CD14-positive monocyte (primary cell): ENCODE data around the gene POP7. TPM values are rescaled to one million over a fixed set of nuclear protein-coding genes. Genes with fewer than 3 reads are reported as not detected.

Source experiments
- DNase-seq, 3 donors: peaks; one replicate each; pipeline ENCODE4 v3.0.0-alpha.2; 2011 to 2022
- H2AFZ ChIP-seq: 2 replicates; pipeline ENCODE4 v1.6.0; 2012; ENCODE audit warnings: mild to moderate bottlenecking, low read depth, low read length, inconsistent platforms; ENCODE audit not compliant: insufficient read depth, poor library complexity, severe bottlenecking
- H3K27ac ChIP-seq, 2 donors: 1 replicate in 1 of 2; 2 replicates in 1 of 2; pipeline ENCODE4 v1.5.1; 2012 to 2013; ENCODE audit warnings: low read length in 2 of 2, control low read depth in 1 of 2, inconsistent platforms in 1 of 2, low read depth in 1 of 2, mild to moderate bottlenecking in 1 of 2
- H3K27me3 ChIP-seq, 2 donors: one replicate each; pipeline versions ENCODE4 v1.6.0 to v1.6.1; 2011 to 2013; ENCODE audit warnings: low read length in 2 of 2; ENCODE audit not compliant: control insufficient read depth in 2 of 2, insufficient read depth in 2 of 2
- H3K36me3 ChIP-seq, 2 donors: replicated peaks in 1 of 2; 1 replicate in 1 of 2; 2 replicates in 1 of 2; pipeline versions ENCODE4 v1.5.1 to v1.6.1; 2012 to 2013; ENCODE audit warnings: low read length in 2 of 2, control low read depth in 1 of 2, inconsistent platforms in 1 of 2, mild to moderate bottlenecking in 1 of 2; ENCODE audit not compliant: insufficient read depth in 2 of 2, control insufficient read depth in 1 of 2
- H3K4me1 ChIP-seq, 2 donors: 1 replicate in 1 of 2; 2 replicates in 1 of 2; pipeline versions ENCODE4 v1.5.1 to v1.6.1; 2012 to 2013; ENCODE audit warnings: low read length in 2 of 2, control low read depth in 1 of 2, inconsistent platforms in 1 of 2, mild to moderate bottlenecking in 1 of 2, moderate library complexity in 1 of 2; ENCODE audit not compliant: insufficient read depth in 2 of 2, control insufficient read depth in 1 of 2
- H3K4me2 ChIP-seq: replicated peaks from 2 replicates; pipeline ENCODE3; 2012; ENCODE audit warnings: low read length, moderate library complexity, mild to moderate bottlenecking; ENCODE audit not compliant: poor library complexity, severe bottlenecking; ENCODE audit errors: extremely low read depth
- H3K4me3 ChIP-seq, 3 experiments: fragments of 200-600 bp in 1 of 3; sonication (generic) in 1 of 3; replicated peaks in 1 of 3; 1 replicate in 2 of 3; 2 replicates in 1 of 3; pipeline ENCODE4 v1.5.1; 2011 to 2013; ENCODE audit warnings: low read length in 3 of 3, mild to moderate bottlenecking in 3 of 3, control low read depth in 2 of 3, low read depth in 2 of 3, inconsistent platforms in 1 of 3, moderate library complexity in 1 of 3
- H3K79me2 ChIP-seq: 2 replicates; pipeline ENCODE4 v1.6.0; 2012; ENCODE audit warnings: mild to moderate bottlenecking, control low read depth, inconsistent platforms, low read length, moderate library complexity; ENCODE audit not compliant: insufficient read depth
- H3K9ac ChIP-seq: 2 replicates; pipeline ENCODE4 v1.6.0; 2017; ENCODE audit warnings: low read length, mild to moderate bottlenecking; ENCODE audit not compliant: insufficient read depth, poor library complexity, severe bottlenecking
- H3K9me3 ChIP-seq, 2 donors: replicated peaks in 1 of 2; 1 replicate in 1 of 2; 2 replicates in 1 of 2; pipeline versions ENCODE4 v1.5.1 to v1.6.1; 2012 to 2013; ENCODE audit warnings: low read length in 2 of 2, control low read depth in 1 of 2; ENCODE audit not compliant: control insufficient read depth in 1 of 2, insufficient read depth in 1 of 2
- H4K20me1 ChIP-seq: 2 replicates; pipeline ENCODE4 v1.6.0; 2012; ENCODE audit warnings: mild to moderate bottlenecking, low read length, control low read depth, moderate library complexity; ENCODE audit not compliant: insufficient read depth
- H3K27ac Mint-ChIP-seq, 7 donors: one replicate each; pipeline ENCODE4 v1.8.0; 2020; ENCODE audit warnings: mild to moderate bottlenecking in 7 of 7, mixed read lengths in 7 of 7, moderate library complexity in 6 of 7, inconsistent platforms in 2 of 7
- H3K27me3 Mint-ChIP-seq, 3 donors: one replicate each; pipeline ENCODE4 v1.8.0; 2021 to 2022; ENCODE audit warnings: low read depth in 3 of 3, mild to moderate bottlenecking in 3 of 3, mixed read lengths in 3 of 3, moderate library complexity in 3 of 3, inconsistent platforms in 1 of 3
- H3K36me3 Mint-ChIP-seq, 2 donors: one replicate each; pipeline ENCODE4 v1.8.0; 2020; ENCODE audit warnings: mixed read lengths in 2 of 2, inconsistent platforms in 1 of 2, mild to moderate bottlenecking in 1 of 2
- H3K4me1 Mint-ChIP-seq: one replicate; pipeline ENCODE4 v1.8.0; 2020; ENCODE audit warnings: mild to moderate bottlenecking, mixed read lengths
- H3K4me3 Mint-ChIP-seq, 2 donors: one replicate each; pipeline ENCODE4 v1.8.0; 2020; ENCODE audit warnings: mild to moderate bottlenecking in 2 of 2, mixed read lengths in 2 of 2, moderate library complexity in 1 of 2
- H3K9me3 Mint-ChIP-seq, 7 donors: one replicate each; pipeline ENCODE4 v1.8.0; 2020 to 2022; ENCODE audit warnings: mixed read lengths in 7 of 7, mild to moderate bottlenecking in 6 of 7, moderate library complexity in 6 of 7, inconsistent platforms in 2 of 7
- CTCF ChIP-seq: fragments of 200-600 bp; IDR thresholded peaks from one replicate; pipeline ENCODE4 v1.8.0; 2022; ENCODE audit warnings: antibody characterized with exemption, mild to moderate bottlenecking
- WGBS: methylation state at CpG from one replicate; pipeline ENCODE4 v1.1.5; 2013; ENCODE audit warnings: missing lambda C conversion rate; ENCODE audit not compliant: insufficient coverage; 5-methylcytosine and 5-hydroxymethylcytosine counted together
- intact Hi-C, 2 donors: fragments of 100-400 bp; cut with micrococcal nuclease; formaldehyde crosslinking; loops; one replicate each; pipeline versions ENCODE4 v1.15.0 to v1.15.1; 2023
- polyA plus RNA-seq, 3 donors: library from polyadenylated mRNA; depleted of rRNA in 1 of 3; unstranded in 2 of 3; stranded (reverse) in 1 of 3; fragments of 300-500 nt in 2 of 3; fragments of >200 nt in 1 of 3; fragmentation: Illumina TruSeq in 2 of 3; gene quantifications; 1 replicate in 2 of 3; 2 replicates in 1 of 3; pipeline ENCODE4 v1.2.3, GENCODE V29; 2012 to 2021

Gene POP7
- polyA plus RNA-seq, 3 donors: 11.1 to 48.5 (median 41.6) TPM

DNA sequence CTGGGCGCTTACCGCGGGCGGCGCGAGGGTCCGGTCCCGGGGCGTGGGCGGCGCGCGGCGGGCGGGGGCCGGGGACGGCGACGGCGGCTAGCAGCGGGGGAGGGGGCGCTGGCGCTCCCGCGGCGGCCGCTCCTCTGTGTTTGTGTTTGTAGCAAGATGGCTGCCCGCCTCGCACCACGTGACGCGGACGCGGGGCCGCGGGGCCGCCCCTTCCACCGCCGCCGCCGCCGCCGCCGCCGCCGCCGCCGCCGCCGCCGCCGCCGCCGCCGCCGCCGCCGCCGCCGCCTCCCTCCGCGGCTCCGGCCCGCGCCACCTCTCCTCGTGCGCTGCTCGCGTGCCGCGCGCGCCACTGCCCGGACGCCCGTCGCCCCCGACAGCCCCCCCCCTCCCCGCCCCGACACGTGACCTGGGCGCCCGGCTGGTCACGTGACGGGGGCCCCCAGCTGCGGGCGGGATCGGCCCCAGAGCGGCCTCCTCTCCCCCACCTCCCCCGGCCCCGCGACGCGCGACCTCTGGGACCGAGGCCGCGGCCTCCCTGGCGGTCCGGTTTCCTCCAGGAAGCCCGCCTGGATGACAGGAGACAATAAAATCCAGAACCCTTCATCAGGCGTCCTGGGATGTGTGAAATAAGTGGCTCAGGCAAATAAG, 11.7 kb upstream of the POP7 start, which contains the start of gene GIGYF1:
Gene GIGYF1 (minus strand): TSS at position 153 of the 648 bp plus-strand sequence. CDS start 6,012 bp downstream, outside the sequence.
- Histone ChIP-seq H3K27me3 (peaks cover 0 to 20% of the 10 kb centered on the region in 2 donors), H2AFZ (peak within 1 kb of the TSS; percentile 72), H3K79me2 (peaks cover 46% of the 10 kb centered on the region), H4K20me1 (peaks cover 43% of the 10 kb centered on the region), H3K27ac (peak within 1 kb of the TSS; percentile 27 to 49), H3K36me3 (peaks cover 3 to 10% of the 10 kb centered on the region in 2 donors), H3K4me1 (peaks cover 28 to 35% of the 10 kb centered on the region in 2 donors), H3K4me3 (peak within 1 kb of the TSS; percentile 62 to 88 (median 79)), H3K9me3 (no peaks in the 10 kb centered on the region), H3K4me2 (peak within 1 kb of the TSS; percentile 89), H3K9ac (peak within 1 kb of the TSS; percentile 81)
- Mint-ChIP-seq H3K27me3 (peaks cover 20 to 31% (median 24%) of the 10 kb centered on the region in 3 donors), H3K4me3 (peak within 1 kb of the TSS; percentile 94 to 98), H3K27ac (peak within 1 kb of the TSS; percentile 46 to 89 (median 80)), H3K36me3 (peaks cover 2 to 6% of the 10 kb centered on the region in 2 donors), H3K4me1 (peaks cover 21% of the 10 kb centered on the region), H3K9me3 (no peaks in the 10 kb centered on the region)
- no peak for TF ChIP-seq CTCF
- peak; percentile 56 to 74 (median 62) for DNase-seq
- intact Hi-C loops: no loop called here
- under 1% methylated on average over 52 of the region's 102 CpGs for WGBS

- H3K27me3 ChIP-seq: peaks cover 0 to 20% of the 10 kb centered on the region in 2 donors
- Mint-ChIP-seq H3K9me3 (no peaks in the 10 kb centered on the region), H3K4me1 (peaks cover 23% of the 10 kb centered on the region), H3K36me3 (no peaks in the 10 kb centered on the region), H3K27ac (no peak overlapping the region), H3K27me3 (peaks cover 27 to 38% (median 34%) of the 10 kb centered on the region in 3 donors), H3K4me3 (peak overlapping the region in 1 of 2 donors; percentile 53)
- intact Hi-C loops: loop anchor here in 1 of 2 donors (5.0 kb wide), 1 partner anchor 156 kb away; the partner anchor contains the start of gene SLC12A9
- H3K27ac ChIP-seq: no peak overlapping the region
- peaks cover 28 to 32% of the 10 kb centered on the region in 2 donors for H3K4me1 ChIP-seq
- no peak overlapping the region for H3K4me2 ChIP-seq
- H3K9ac ChIP-seq: no peak overlapping the region
- H3K4me3 ChIP-seq: no peak overlapping the region
- no peaks in the 10 kb centered on the region for H3K9me3 ChIP-seq
- H4K20me1 ChIP-seq: peaks cover 24% of the 10 kb centered on the region
- no peaks in the 10 kb centered on the region for H3K36me3 ChIP-seq
- peaks cover 27% of the 10 kb centered on the region for H3K79me2 ChIP-seq
- DNase-seq: no peak
- WGBS: 92% methylated on average over 2 of the region's 6 CpGs
- TF ChIP-seq CTCF: no peak
- H2AFZ ChIP-seq: no peak overlapping the region
Measured at GRCh38 chr7:100696123-100696521, 9.8 kb upstream of the POP7 start.
